ENCODE results near the gene SIRPG.

DNA sequence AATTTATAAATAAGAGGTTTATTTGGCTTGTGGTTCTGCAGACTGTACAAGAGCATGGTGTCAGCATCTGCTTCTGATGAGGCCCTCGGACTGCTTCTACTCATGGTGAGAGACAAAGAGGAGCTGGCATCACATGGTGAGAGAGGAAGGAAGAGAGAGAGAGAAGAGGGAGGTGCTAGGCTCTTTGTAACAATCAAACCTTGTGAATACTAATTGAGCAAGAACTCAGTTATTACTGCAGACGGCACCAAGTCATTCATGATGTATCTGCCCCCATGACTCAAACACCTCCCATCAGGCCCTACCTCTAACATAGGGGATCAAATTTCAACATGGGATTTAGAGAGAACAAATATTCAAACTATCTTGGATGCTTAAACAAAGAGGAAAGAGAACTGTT is 6.3 kb upstream of the SIRPG start:
- TF ChIP-seq, protein P1, sequence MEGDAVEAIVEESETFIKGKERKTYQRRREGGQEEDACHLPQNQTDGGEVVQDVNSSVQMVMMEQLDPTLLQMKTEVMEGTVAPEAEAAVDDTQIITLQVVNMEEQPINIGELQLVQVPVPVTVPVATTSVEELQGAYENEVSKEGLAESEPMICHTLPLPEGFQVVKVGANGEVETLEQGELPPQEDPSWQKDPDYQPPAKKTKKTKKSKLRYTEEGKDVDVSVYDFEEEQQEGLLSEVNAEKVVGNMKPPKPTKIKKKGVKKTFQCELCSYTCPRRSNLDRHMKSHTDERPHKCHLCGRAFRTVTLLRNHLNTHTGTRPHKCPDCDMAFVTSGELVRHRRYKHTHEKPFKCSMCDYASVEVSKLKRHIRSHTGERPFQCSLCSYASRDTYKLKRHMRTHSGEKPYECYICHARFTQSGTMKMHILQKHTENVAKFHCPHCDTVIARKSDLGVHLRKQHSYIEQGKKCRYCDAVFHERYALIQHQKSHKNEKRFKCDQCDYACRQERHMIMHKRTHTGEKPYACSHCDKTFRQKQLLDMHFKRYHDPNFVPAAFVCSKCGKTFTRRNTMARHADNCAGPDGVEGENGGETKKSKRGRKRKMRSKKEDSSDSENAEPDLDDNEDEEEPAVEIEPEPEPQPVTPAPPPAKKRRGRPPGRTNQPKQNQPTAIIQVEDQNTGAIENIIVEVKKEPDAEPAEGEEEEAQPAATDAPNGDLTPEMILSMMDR (IDR thresholded peaks at IDR 0.05) = no peak
- no peak for TF ChIP-seq EP300 (IDR thresholded peaks at IDR 0.05)

All from gastroesophageal sphincter (tissue), 3 donors.